Smooth muscle cell of the umbilical artery (primary cell): ENCODE results near the gene RNF10. TPM values are rescaled to one million over a fixed set of nuclear protein-coding genes. Genes with fewer than 3 reads are reported as not detected.

Source experiments
- total RNA-seq: library from RNA; depleted of rRNA; stranded (reverse); fragments of >200 nt; gene quantifications from 2 replicates; pipeline ENCODE4 v1.2.3, GENCODE V29; 2014

Gene RNF10
- 137 and 223 TPM in 2 replicates for total RNA-seq

DNA sequence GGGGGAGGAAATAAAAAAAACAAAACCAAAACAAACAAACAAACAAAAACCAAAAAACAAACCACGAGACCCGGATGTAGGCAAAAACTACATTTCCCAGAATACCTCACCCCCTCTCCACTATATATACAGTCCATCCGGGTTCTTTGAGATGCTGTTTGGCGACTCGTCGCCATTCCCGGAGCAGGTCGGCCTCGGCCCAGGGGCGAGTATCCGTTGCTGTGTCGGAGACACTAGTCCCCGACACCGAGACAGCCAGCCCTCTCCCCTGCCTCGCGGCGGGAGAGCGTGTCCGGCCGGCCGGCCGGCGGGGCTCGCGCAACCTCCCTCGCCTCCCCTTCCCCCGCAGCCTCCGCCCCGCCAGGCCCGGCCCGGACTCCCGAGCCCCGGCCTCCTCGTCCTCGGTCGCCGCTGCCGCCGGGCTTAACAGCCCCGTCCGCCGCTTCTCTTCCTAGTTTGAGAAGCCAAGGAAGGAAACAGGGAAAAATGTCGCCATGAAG lies at the start of gene RNF10:
TSS of gene RNF10 (plus strand) at position 154 of the 500 bp plus-strand sequence. CDS start 456 bp downstream, outside the sequence.

DNA sequence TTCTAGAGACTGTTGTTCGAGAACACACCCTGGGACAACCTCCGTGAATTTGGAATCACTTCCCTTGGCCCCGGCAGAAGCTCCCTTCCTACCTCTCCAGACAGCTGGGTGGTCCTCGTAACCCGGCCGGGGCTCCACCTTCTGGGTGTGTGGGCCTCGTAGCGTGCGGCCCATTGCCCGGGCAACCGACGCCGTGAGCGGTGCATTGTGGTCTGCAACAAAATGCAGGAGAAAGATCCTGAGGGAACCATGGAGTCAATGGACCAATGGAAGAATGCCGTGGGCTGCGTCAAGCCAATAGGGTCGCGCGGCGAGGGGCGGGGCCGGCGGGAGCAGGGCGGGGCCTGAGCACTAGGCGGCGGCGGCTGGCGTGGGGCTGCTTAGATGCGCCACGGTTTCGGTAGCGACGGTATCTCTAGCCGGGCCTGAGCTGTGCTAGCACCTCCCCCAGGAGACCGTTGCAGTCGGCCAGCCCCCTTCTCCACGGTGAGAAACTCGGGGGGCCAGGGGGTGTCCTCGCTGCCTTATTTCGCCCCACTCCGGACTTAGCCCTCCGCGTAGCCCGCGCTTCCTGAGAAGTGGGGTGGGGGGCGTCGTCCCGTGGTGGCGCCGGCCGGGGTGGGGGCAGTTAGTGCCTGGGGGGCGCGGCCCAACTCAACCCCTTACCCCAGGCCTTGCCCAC lies 38.3 kb upstream of the RNF10 start, which contains the start of gene DYNLL1:
TSS of gene DYNLL1 (plus strand) at position 383 of the 682 bp plus-strand sequence. CDS start 309 bp downstream, outside the sequence.

GRCh38 chr12:120528861-120529525 lies 5.2 kb upstream of the RNF10 start, which contains the start of gene COQ5:
TSS of gene COQ5 (minus strand) at chr12:120529158. CDS start at chr12:120529141, 17 bp downstream.

DNA sequence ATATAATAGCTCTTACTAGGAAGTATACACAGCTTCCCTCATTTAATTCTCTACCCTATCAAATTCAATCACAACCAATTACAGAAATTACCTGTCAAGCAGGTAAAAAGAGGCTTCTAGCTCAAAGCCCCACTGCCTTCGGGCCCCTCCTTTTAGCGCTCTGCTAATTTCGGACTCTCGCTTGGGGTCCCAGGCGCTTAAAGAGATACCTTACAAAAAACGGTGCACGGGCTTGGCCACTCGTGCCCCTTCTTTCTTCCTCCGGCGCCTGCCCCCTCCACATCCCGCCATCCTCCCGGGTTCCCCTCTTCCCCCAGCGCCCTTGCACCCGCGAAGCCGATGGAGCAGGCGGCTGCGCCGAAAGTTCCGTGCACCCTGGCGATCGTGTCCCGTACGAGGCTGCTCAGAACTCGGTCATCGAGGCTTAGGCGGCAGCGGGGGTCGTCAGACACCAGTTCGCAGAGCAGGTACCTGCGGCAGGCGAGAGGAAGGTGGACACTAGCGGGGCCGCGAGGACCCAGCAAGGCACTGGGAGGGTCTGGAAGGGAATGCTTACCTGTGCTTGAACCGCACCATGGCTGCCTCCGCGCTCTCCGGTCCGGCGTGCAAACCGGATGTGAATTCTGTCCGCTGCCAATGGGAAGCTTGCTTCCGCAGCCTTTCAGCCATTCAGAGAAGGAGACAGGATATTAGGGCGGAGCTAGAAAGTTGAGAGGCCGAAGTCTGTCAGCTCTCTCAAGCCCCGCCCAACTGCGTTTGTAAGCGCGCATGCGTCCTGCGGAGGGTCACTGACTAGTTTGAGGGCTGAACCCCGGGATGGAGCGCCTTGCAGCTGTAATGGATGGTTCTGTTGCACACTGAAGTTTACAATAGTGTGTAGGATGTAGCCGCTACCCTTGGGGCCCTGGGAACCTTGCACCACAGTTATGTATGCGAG lies 46.9 kb downstream of the RNF10 start, which contains the start of gene POP5:
TSS of gene POP5 (minus strand) at position 616 of the 937 bp plus-strand sequence. CDS start at position 576, 40 bp downstream.

Other genes with a start within 250 kb of the RNF10 start
- under 0.01 TPM in 2 replicates for gene RNU4-2, start 242.5 kb upstream of the RNF10 start, total RNA-seq
- gene RNU4-1, start 241.1 kb upstream of the RNF10 start, total RNA-seq, result under 0.01 TPM in 1 of 2 replicates, not detected in the other
- 0.69 and 2.7 TPM in 2 replicates for gene SIRT4, start 232.0 kb upstream of the RNF10 start, total RNA-seq
- gene PLA2G1B, start 206.6 kb upstream of the RNF10 start, total RNA-seq, result not detected in 2 replicates
- gene MSI1, start 165.2 kb upstream of the RNF10 start, total RNA-seq, result not detected in 2 replicates
- gene COX6A1, start 96.2 kb upstream of the RNF10 start, total RNA-seq, result 267 and 524 TPM in 2 replicates
- gene TRIAP1, start 88.0 kb upstream of the RNF10 start, total RNA-seq, result 19.3 and 24.9 TPM in 2 replicates
- gene GATC, start 87.9 kb upstream of the RNF10 start, total RNA-seq, result 18.4 and 23.9 TPM in 2 replicates
- 190 and 243 TPM in 2 replicates for gene SRSF9, start 64.6 kb upstream of the RNF10 start, total RNA-seq
- gene DYNLL1, start 38.2 kb upstream of the RNF10 start, total RNA-seq, result 255 and 301 TPM in 2 replicates
- gene COQ5, start 5.2 kb upstream of the RNF10 start, total RNA-seq, result 30.5 and 33.6 TPM in 2 replicates
- 43.0 and 57.9 TPM in 2 replicates for gene POP5, start 47.0 kb downstream of the RNF10 start, total RNA-seq
- gene CABP1, start 106.3 kb downstream of the RNF10 start, total RNA-seq, result 4.2 and 7.2 TPM in 2 replicates
- 229 and 265 TPM in 2 replicates for gene MLEC, start 152.8 kb downstream of the RNF10 start, total RNA-seq
- gene UNC119B, start 176.1 kb downstream of the RNF10 start, total RNA-seq, result 32.7 and 41.8 TPM in 2 replicates
- gene ACADS, start 191.5 kb downstream of the RNF10 start, total RNA-seq, result 3.0 and 7.4 TPM in 2 replicates